ENCODE measurements around the gene SPHKAP.
"Not testable (repeated sequence)": the region's sequence is repeated elsewhere in the genome, so short reads cannot be mapped to it uniquely, and the experiment has no call there.

Gene SPHKAP

GRCh38 chr2:228181098-228182019, at the start of gene SPHKAP:
Gene SPHKAP, minus strand, starts transcription at chr2:228181687. Its CDS starts 89 bp downstream, at chr2:228181598.
- no peak for DNase-seq (ENCODE audit: low read depth)
- no peak for TF ChIP-seq CTCF (IDR thresholded peaks at IDR 0.05; ENCODE audit: low read depth, low read length, missing control alignments)
- no peak within 1 kb of the TSS for H3K4me3 ChIP-seq (ENCODE audit: low read depth, low read length)

GRCh38 chr2:228227466-228227865, 46.0 kb upstream of the SPHKAP start:
- DNase-seq (ENCODE audit: low read depth) = no peak
- H3K4me3 ChIP-seq (ENCODE audit: low read depth, low read length) = no peak overlapping the region
- no peak for TF ChIP-seq CTCF (IDR thresholded peaks at IDR 0.05; ENCODE audit: low read depth, low read length, missing control alignments)

- H3K4me3 ChIP-seq (ENCODE audit: low read depth, low read length) = no peak overlapping the region
- TF ChIP-seq CTCF (IDR thresholded peaks at IDR 0.05; ENCODE audit: low read depth, low read length, missing control alignments) = no peak
- no peak for DNase-seq (ENCODE audit: low read depth)
Measured at GRCh38 chr2:228224410-228224809, 42.9 kb upstream of the SPHKAP start.

- not testable (repeated sequence) for DNase-seq (ENCODE audit: low read depth); H3K4me3 ChIP-seq (ENCODE audit: low read depth, low read length)
Measured at GRCh38 chr2:228218593-228218992, 37.1 kb upstream of the SPHKAP start.

- H3K4me3 ChIP-seq (ENCODE audit: low read depth, low read length) = no peak overlapping the region
- no peak for TF ChIP-seq CTCF (IDR thresholded peaks at IDR 0.05; ENCODE audit: low read depth, low read length, missing control alignments)
- DNase-seq (ENCODE audit: low read depth) = no peak
Measured at GRCh38 chr2:228197504-228197903, 16.0 kb upstream of the SPHKAP start.

GRCh38 chr2:228180181-228181097, 1.0 kb downstream of the SPHKAP start:
- DNase-seq (ENCODE audit: low read depth) = no peak

More at GRCh38 chr2:228180181-228181097, 1.0 kb downstream of the SPHKAP start:
- TF ChIP-seq CTCF (IDR thresholded peaks at IDR 0.05; ENCODE audit: low read depth, low read length, missing control alignments) = no peak
- H3K4me3 ChIP-seq (ENCODE audit: low read depth, low read length) = no peak overlapping the region

Data from GM12864 (cell line).